SK-N-SH (cell line): ENCODE results near the gene POLR2C. TPM values are rescaled to one million over a fixed set of nuclear protein-coding genes. Genes with fewer than 3 reads are reported as not detected.

Source experiments
- CTCF ChIA-PET: fragments of 300-600, 350-600 bp; formaldehyde crosslinking; extraction: SDS; loops from one replicate; lab custom pipeline; 2021; lab: Yijun Ruan, JAX
- POLR2A ChIA-PET: fragments of 350-600 bp; sonication (Branson Sonifier 250); formaldehyde crosslinking; extraction: SDS; loops from one replicate; lab custom pipeline; 2020; ENCODE audit warnings: antibody characterized with exemption, inconsistent platforms; lab: Yijun Ruan, JAX
- DNase-seq: peaks from one replicate; pipeline ENCODE4 v3.0.0; 2012
- H2AFZ ChIP-seq: fragments of 200-600 bp; sonication (generic); 2 replicates; pipeline ENCODE4 v1.8.1; 2016; ENCODE audit warnings: antibody characterized with exemption, mild to moderate bottlenecking, low read depth
- H3F3A ChIP-seq: fragments of 200-600 bp; sonication (generic); replicated peaks from 2 replicates; pipeline ENCODE3; 2016; ENCODE audit warnings: antibody characterized with exemption, mild to moderate bottlenecking; ENCODE audit not compliant: insufficient read depth
- H3K27ac ChIP-seq, 2 experiments: fragments of 200-500 bp in 1 of 2; fragments of 200-600 bp in 1 of 2; sonication (Bioruptor generic) in 1 of 2; sonication (generic), shearing (Covaris generic) in 1 of 2; 2 replicates each; pipeline versions ENCODE4 v1.5.1 to v1.6.1; 2014 to 2016; ENCODE audit warnings: low read depth in 2 of 2, inconsistent platforms in 1 of 2, low read length in 1 of 2, mild to moderate bottlenecking in 1 of 2, mixed read lengths in 1 of 2
- H3K27me3 ChIP-seq: fragments of 200-600 bp; sonication (generic), shearing (Covaris generic); 2 replicates; pipeline ENCODE4 v1.6.1; 2016; ENCODE audit warnings: mixed run types; ENCODE audit not compliant: insufficient read depth
- H3K36me3 ChIP-seq, 2 experiments: fragments of 200-500 bp in 1 of 2; fragments of 200-600 bp in 1 of 2; sonication (Bioruptor generic) in 1 of 2; sonication (generic) in 1 of 2; replicated peaks in 1 of 2; 2 replicates each; pipeline versions ENCODE3 to v1.5.1; 2014 to 2016; ENCODE audit warnings: low read length in 1 of 2, mild to moderate bottlenecking in 1 of 2; ENCODE audit not compliant: insufficient read depth in 2 of 2, control insufficient read depth in 1 of 2
- H3K4me1 ChIP-seq, 2 experiments: fragments of 200-500 bp in 1 of 2; fragments of 200-600 bp in 1 of 2; sonication (Bioruptor generic) in 1 of 2; sonication (generic), shearing (Covaris generic) in 1 of 2; 2 replicates each; pipeline versions ENCODE4 v1.5.1 to v1.6.1; 2014 to 2016; ENCODE audit warnings: low read depth in 1 of 2, low read length in 1 of 2, mixed run types in 1 of 2; ENCODE audit not compliant: insufficient read depth in 2 of 2, control insufficient read depth in 1 of 2
- H3K4me2 ChIP-seq: fragments of 200-600 bp; sonication (generic), shearing (Covaris generic); 2 replicates; pipeline ENCODE4 v1.6.1; 2017; ENCODE audit warnings: mixed run types
- H3K4me3 ChIP-seq, 2 experiments: fragments of 200-500 bp in 1 of 2; fragments of 200-600 bp in 1 of 2; sonication (Bioruptor generic) in 1 of 2; sonication (generic), shearing (Covaris generic) in 1 of 2; 2 replicates each; pipeline versions ENCODE4 v1.5.1 to v1.8.1; 2014 to 2016; ENCODE audit warnings: low read depth in 2 of 2, inconsistent platforms in 1 of 2, low read length in 1 of 2, mild to moderate bottlenecking in 1 of 2, mixed read lengths in 1 of 2, moderate library complexity in 1 of 2
- H3K79me2 ChIP-seq: fragments of 200-600 bp; sonication (generic); 2 replicates; pipeline ENCODE4 v1.8.1; 2017; ENCODE audit warnings: mild to moderate bottlenecking; ENCODE audit not compliant: insufficient read depth
- H3K9ac ChIP-seq: fragments of 200-600 bp; sonication (generic); 2 replicates; pipeline ENCODE4 v1.6.1; 2017; ENCODE audit warnings: mixed run types
- H3K9me2 ChIP-seq: fragments of 200-600 bp; sonication (generic); 2 replicates; pipeline ENCODE4 v1.6.1; 2017; ENCODE audit warnings: mixed run types
- H3K9me3 ChIP-seq: fragments of 200-600 bp; sonication (generic); 2 replicates; pipeline ENCODE4 v1.6.1; 2017; ENCODE audit warnings: mixed run types, mild to moderate bottlenecking, moderate library complexity
- H4K20me1 ChIP-seq: fragments of 200-600 bp; sonication (generic); 2 replicates; pipeline ENCODE4 v1.6.1; 2017; ENCODE audit warnings: mild to moderate bottlenecking, mixed run types; ENCODE audit not compliant: insufficient read depth
- CTCF ChIP-seq: fragments of 200-600 bp; sonication (generic); IDR thresholded peaks from 2 replicates; pipeline ENCODE4 v1.6.1; 2017; ENCODE audit warnings: antibody characterized with exemption, mild to moderate bottlenecking, moderate library complexity
- ELF1 ChIP-seq: IDR thresholded peaks from 2 replicates; pipeline ENCODE4 v1.4.0; 2012
- EZH2phosphoT487 ChIP-seq: fragments of 200-600 bp; sonication (generic); IDR thresholded peaks from 2 replicates; pipeline ENCODE4 v1.6.1; 2017; ENCODE audit warnings: low read depth, mixed run types, mild to moderate bottlenecking, antibody characterized with exemption, moderate library complexity, borderline replicate concordance
- FOXJ3 ChIP-seq: sonication (generic); formaldehyde crosslinking; IDR thresholded peaks from 2 replicates; pipeline ENCODE4 v1.5.1; 2020; ENCODE audit warnings: mild to moderate bottlenecking, missing genetic modification reagents
- FOXM1 ChIP-seq: IDR thresholded peaks from 2 replicates; pipeline ENCODE4 v1.4.0; 2012; ENCODE audit warnings: low read depth, mild to moderate bottlenecking
- GATA2 ChIP-seq: sonication (generic); formaldehyde crosslinking; IDR thresholded peaks from 2 replicates; pipeline ENCODE4 v1.5.0; 2020; ENCODE audit warnings: mild to moderate bottlenecking, missing genetic modification reagents
- JUND ChIP-seq: IDR thresholded peaks from 2 replicates; pipeline ENCODE4 v1.4.0; 2012
- MEF2A ChIP-seq: IDR thresholded peaks from 2 replicates; pipeline ENCODE4 v1.4.0; 2012; ENCODE audit warnings: low read depth, borderline replicate concordance
- MXI1 ChIP-seq: IDR thresholded peaks from 2 replicates; pipeline ENCODE4 v1.6.1; 2012; ENCODE audit warnings: mild to moderate bottlenecking, low read depth, low read length, improper control_type of control experiment
- NRF1 ChIP-seq: IDR thresholded peaks from 2 replicates; pipeline ENCODE4 v1.6.1; 2012; ENCODE audit warnings: low read depth, mild to moderate bottlenecking, low read length
- PBX3 ChIP-seq: IDR thresholded peaks from 2 replicates; pipeline ENCODE4; 2012
- RAD21 ChIP-seq: IDR thresholded peaks from 2 replicates; pipeline ENCODE4 v1.6.1; 2012; ENCODE audit warnings: mild to moderate bottlenecking, low read length
- RCOR1 ChIP-seq: fragments of 150-350 bp; IDR thresholded peaks from 2 replicates; pipeline ENCODE4 v1.6.1; 2017; ENCODE audit warnings: antibody characterized with exemption, low read length
- REST ChIP-seq: IDR thresholded peaks from 2 replicates; pipeline ENCODE4 v1.6.1; 2012; ENCODE audit warnings: mild to moderate bottlenecking, low read depth, low read length, moderate library complexity
- TEAD4 ChIP-seq: IDR thresholded peaks from 2 replicates; pipeline ENCODE4 v1.4.0; 2012; ENCODE audit warnings: mild to moderate bottlenecking, borderline replicate concordance; ENCODE audit not compliant: insufficient read depth
- USF2 ChIP-seq: fragments of 150-350 bp; IDR thresholded peaks from 2 replicates; pipeline ENCODE4 v1.6.1; 2017; ENCODE audit warnings: antibody characterized with exemption, low read length, low read depth, borderline replicate concordance
- YY1 ChIP-seq: IDR thresholded peaks from 2 replicates; pipeline ENCODE4 v1.4.0; 2012; ENCODE audit warnings: low read depth, mild to moderate bottlenecking
- WGBS: methylation state at CpG from one replicate; pipeline ENCODE4 v1.1.6; 2017; ENCODE audit warnings: low lambda C conversion rate; 5-methylcytosine and 5-hydroxymethylcytosine counted together
- polyA plus RNA-seq, 3 experiments: library from polyadenylated mRNA; depleted of rRNA; stranded (reverse); fragments of >200 nt; gene quantifications; 2 replicates each; pipeline ENCODE4 v1.2.3, GENCODE V29; 2012

Gene POLR2C
- polyA plus RNA-seq, 1 of the 3 experiments (the other 2 are of a cell fraction): 160 TPM

GRCh38 chr16:57518520-57518919 lies 56.0 kb downstream of the POLR2C start:
- CTCF ChIA-PET: interaction anchor here (0.6 to 23.0 kb wide), 15 partner anchors 8 to 226 kb away, joined by 3 to 426 read pairs (median 7); partner anchors contain the start of genes CIAPIN1, COQ9, DOK4 and POLR2C
- H3K9me2 ChIP-seq: no peaks in the 10 kb centered on the region
- POLR2A ChIA-PET: interaction anchor here (0.7 to 2.9 kb wide), 5 partner anchors 36 to 71 kb away, joined by 3 to 12 read pairs (median 7); partner anchors contain the start of genes CIAPIN1, COQ9 and POLR2C

GRCh38 chr16:57518922-57519321 lies 56.4 kb downstream of the POLR2C start:
- H4K20me1 ChIP-seq: no peaks in the 10 kb centered on the region
- no peak for TF ChIP-seq MEF2A
- TF ChIP-seq JUND: no peak
- TF ChIP-seq ELF1: no peak
- no peak for TF ChIP-seq REST
- TF ChIP-seq CTCF: no peak
- TF ChIP-seq PBX3: no peak
- no peak for TF ChIP-seq FOXM1
- no peak for TF ChIP-seq TEAD4

More at GRCh38 chr16:57518520-57518919, 56.0 kb downstream of the POLR2C start:
- Histone ChIP-seq H3K9ac (no peak overlapping the region), H3K79me2 (no peaks in the 10 kb centered on the region), H3K36me3 (peaks cover 3 to 8% of the 10 kb centered on the region in 2 experiments), H3K27me3 (no peaks in the 10 kb centered on the region), H3K27ac (peak overlapping the region in 1 of 2 experiments; percentile 36; a peak in 1 of 4 replicates), H3K4me1 (peaks cover 0 to 21% of the 10 kb centered on the region in 2 experiments; a peak in 1 of 4 replicates), H4K20me1 (no peaks in the 10 kb centered on the region), H3F3A (no peaks in the 10 kb centered on the region), H3K9me3 (no peaks in the 10 kb centered on the region), H3K4me2 (no peak overlapping the region), H3K4me3 (no peak overlapping the region), H2AFZ (no peak overlapping the region)
- WGBS: 91% methylated on average over 13 of the region's 13 CpGs
- DNase-seq: no peak
- TF ChIP-seq NRF1 (no peak), MXI1 (no peak), RCOR1 (no peak), TEAD4 (no peak), RAD21 (no peak), EZH2phosphoT487 (no peak), USF2 (no peak), FOXJ3 (no peak), YY1 (no peak), GATA2 (CRISPR knock-in tag) (no peak), JUND (no peak), PBX3 (no peak)

More at GRCh38 chr16:57518922-57519321, 56.4 kb downstream of the POLR2C start:
- Histone ChIP-seq H3K27me3 (no peaks in the 10 kb centered on the region), H3K27ac (no peak overlapping the region; a peak in 1 of 4 replicates), H3K4me1 (peaks cover 0 to 21% of the 10 kb centered on the region in 2 experiments; a peak in 1 of 4 replicates), H3K9me3 (no peaks in the 10 kb centered on the region), H3K4me3 (no peak overlapping the region), H3K9me2 (no peaks in the 10 kb centered on the region), H3K36me3 (peaks cover 3 to 8% of the 10 kb centered on the region in 2 experiments), H3K79me2 (no peaks in the 10 kb centered on the region), H3F3A (no peaks in the 10 kb centered on the region), H2AFZ (no peak overlapping the region), H3K4me2 (no peak overlapping the region), H3K9ac (no peak overlapping the region)
- 92% methylated on average over 6 of the region's 6 CpGs for WGBS
- CTCF ChIA-PET: interaction anchor here (0.6 to 23.0 kb wide), 14 partner anchors 8 to 227 kb away, joined by 3 to 426 read pairs (median 10); partner anchors contain the start of genes CIAPIN1, COQ9, DOK4 and POLR2C
- POLR2A ChIA-PET: interaction anchor here (1.9 to 2.1 kb wide), 2 partner anchors 40 to 49 kb away, joined by 7 to 12 read pairs; no protein-coding TSS in a partner anchor
- DNase-seq: no peak
